K562 (cell line): ENCODE data around the gene WDR64. TPM values are rescaled to one million over a fixed set of nuclear protein-coding genes. Genes with fewer than 3 reads are reported as not detected.

Source experiments
- ATAC-seq: fragments of 200-7000 bp; cut with Tn5 transposase; 3 replicates; pipeline ENCODE4 v1.9.1; 2020; ENCODE audit warnings: moderate library complexity
- BruUV-seq: library from RNA; stranded (reverse); fragments of 400-500 nt; replicated peaks from 2 replicates; lab custom pipeline; 2021; lab: Mats Ljungman, UMichigan
- CTCF ChIA-PET: fragments of 300-600 bp; formaldehyde crosslinking; extraction: SDS; loops from one replicate; lab custom pipeline; 2021; ENCODE audit warnings: low intra/inter-chr PET ratio; lab: Yijun Ruan, JAX
- POLR2A ChIA-PET: fragments of 300-600, 350-650 bp; sonication (Branson Sonifier 250); formaldehyde crosslinking; extraction: SDS; loops from one replicate; lab custom pipeline; 2021; ENCODE audit warnings: antibody characterized with exemption, inconsistent platforms; lab: Yijun Ruan, JAX
- DNase-seq, 4 experiments: peaks; one replicate each; pipeline versions ENCODE4 v3.0.0 to v3.0.0-alpha.2; 2011 to 2018; ENCODE audit warnings: low spot score in 3 of 4, mixed read lengths in 3 of 4; ENCODE audit errors: extremely low read depth in 1 of 4
- FAIRE-seq: peaks from 2 replicates; lab custom pipeline; 2011; peaks lifted over from hg19 to GRCh38; lab: Jason Lieb, UNC
- H2AFZ ChIP-seq: 2 replicates; pipeline ENCODE4 v1.6.0; 2011; ENCODE audit warnings: low read depth, low read length, control low read depth, inconsistent platforms
- H3K27ac ChIP-seq: fragments of 200-600 bp; 3 replicates; pipeline ENCODE4 v1.8.0; 2011; ENCODE audit warnings: low read depth, mild to moderate bottlenecking, control low read depth, inconsistent platforms, low read length, moderate library complexity, mixed read lengths; ENCODE audit errors: extremely low read depth
- H3K27me3 ChIP-seq, 2 experiments: fragments of 300-600 bp in 1 of 2; 2 replicates in 1 of 2; 3 replicates in 1 of 2; pipeline versions ENCODE4 v1.6.0 to v1.8.0; 2011; ENCODE audit warnings: inconsistent platforms in 2 of 2, low read length in 2 of 2, mild to moderate bottlenecking in 1 of 2, mixed read lengths in 1 of 2, moderate library complexity in 1 of 2; ENCODE audit not compliant: control insufficient read depth in 2 of 2, insufficient read depth in 2 of 2
- H3K36me3 ChIP-seq: fragments of 300-600 bp; 3 replicates; pipeline ENCODE4 v1.8.0; 2011; ENCODE audit warnings: mild to moderate bottlenecking, low read length, inconsistent platforms; ENCODE audit not compliant: control insufficient read depth, insufficient read depth
- H3K4me1 ChIP-seq, 2 experiments: fragments of 200-600 bp in 1 of 2; replicated peaks in 1 of 2; 2 replicates in 1 of 2; 3 replicates in 1 of 2; pipeline versions ENCODE4 v1.5.1 to v1.8.0; 2011; ENCODE audit warnings: inconsistent platforms in 2 of 2, low read length in 2 of 2, mild to moderate bottlenecking in 1 of 2, mixed read lengths in 1 of 2, moderate library complexity in 1 of 2; ENCODE audit not compliant: control insufficient read depth in 2 of 2, insufficient read depth in 2 of 2
- H3K4me2 ChIP-seq: 2 replicates; pipeline ENCODE4 v1.6.1; 2011; ENCODE audit warnings: low read length, control low read depth, inconsistent platforms, mixed read lengths; ENCODE audit not compliant: insufficient read depth
- H3K4me3 ChIP-seq: fragments of 200-600 bp; sonication (generic), shearing (Covaris generic); 2 replicates; pipeline ENCODE4 v1.5.1; 2016; ENCODE audit warnings: control low read depth, inconsistent platforms
- H3K79me2 ChIP-seq: fragments of 200-600 bp; 3 replicates; pipeline ENCODE4 v1.8.0; 2011; ENCODE audit warnings: low read length, inconsistent platforms; ENCODE audit not compliant: control insufficient read depth, insufficient read depth
- H3K9ac ChIP-seq, 2 experiments: 2 replicates each; pipeline versions ENCODE4 v1.6.0 to v1.6.1; 2011; ENCODE audit warnings: low read depth in 2 of 2, low read length in 2 of 2, control low read depth in 1 of 2, inconsistent platforms in 1 of 2, mild to moderate bottlenecking in 1 of 2, mixed read lengths in 1 of 2; ENCODE audit not compliant: insufficient read depth in 1 of 2
- H3K9me1 ChIP-seq: one replicate; pipeline ENCODE4 v1.6.0; 2011; ENCODE audit warnings: inconsistent platforms, mild to moderate bottlenecking, low read length, moderate library complexity; ENCODE audit not compliant: control insufficient read depth, insufficient read depth
- H3K9me3 ChIP-seq: replicated peaks from 2 replicates; pipeline ENCODE4 v1.5.1; 2011; ENCODE audit warnings: low read depth, low read length, inconsistent platforms; ENCODE audit not compliant: control insufficient read depth, insufficient read depth
- H4K20me1 ChIP-seq: replicated peaks from 2 replicates; pipeline ENCODE4 v1.6.1; 2011; ENCODE audit warnings: low read length, inconsistent platforms, mixed read lengths; ENCODE audit not compliant: control insufficient read depth, insufficient read depth
- ARID1B ChIP-seq: fragments of 450-650 bp; IDR thresholded peaks from 2 replicates; pipeline ENCODE4 v1.6.1; 2016; ENCODE audit warnings: antibody characterized with exemption, mild to moderate bottlenecking, inconsistent platforms
- CBFA2T2 ChIP-seq: fragments of 450-650 bp; conservative IDR thresholded peaks from 2 replicates; pipeline ENCODE4 v1.6.1; 2017; ENCODE audit warnings: mild to moderate bottlenecking
- CBFA2T3 ChIP-seq: fragments of 450-650 bp; IDR thresholded peaks from 2 replicates; pipeline ENCODE4 v1.6.1; 2017
- DPF2 ChIP-seq: fragments of 450-650 bp; IDR thresholded peaks from 2 replicates; pipeline ENCODE4 v1.6.1; 2016
- EHMT2 ChIP-seq: fragments of 450-650 bp; IDR thresholded peaks from 2 replicates; pipeline ENCODE4 v1.6.1; 2018; ENCODE audit warnings: antibody characterized with exemption
- FOXK1 ChIP-seq: sonication (generic); formaldehyde crosslinking; IDR thresholded peaks from 2 replicates; pipeline ENCODE4 v1.8.0; 2022; ENCODE audit warnings: missing genetic modification reagents, mild to moderate bottlenecking, borderline replicate concordance
- HDAC1 ChIP-seq, 2 experiments: fragments of 450-650 bp; IDR thresholded peaks; 2 replicates each; pipeline ENCODE4 v1.6.1; 2016 to 2017; ENCODE audit warnings: inconsistent platforms in 1 of 2, mild to moderate bottlenecking in 1 of 2, moderate library complexity in 1 of 2
- KDM1A ChIP-seq, 2 experiments: fragments of 450-650 bp; IDR thresholded peaks; 2 replicates each; pipeline ENCODE4 v1.6.1; 2016; ENCODE audit warnings: mild to moderate bottlenecking in 2 of 2
- LEF1 ChIP-seq: fragments of 450-650 bp; IDR thresholded peaks from 2 replicates; pipeline ENCODE4 v1.6.1; 2016; ENCODE audit warnings: mild to moderate bottlenecking
- MCM7 ChIP-seq, 2 experiments: fragments of 450-650 bp; IDR thresholded peaks; 2 replicates each; pipeline ENCODE4 v1.6.1; 2016 to 2018
- MEF2A ChIP-seq: IDR thresholded peaks from 2 replicates; pipeline ENCODE4 v1.6.1; 2011; ENCODE audit warnings: low read depth, mild to moderate bottlenecking, low read length, moderate library complexity; ENCODE audit not compliant: control insufficient read depth
- MEF2D ChIP-seq: conservative IDR thresholded peaks from 2 replicates; pipeline ENCODE4 v1.6.1; 2016; ENCODE audit warnings: low read depth, missing genetic modification characterization, missing compliant biosample characterization
- MEIS2 ChIP-seq: fragments of 450-650 bp; IDR thresholded peaks from 2 replicates; pipeline ENCODE4 v1.6.1; 2014; ENCODE audit warnings: mild to moderate bottlenecking; ENCODE audit not compliant: partially characterized antibody
- NCOR1 ChIP-seq: fragments of 450-650 bp; IDR thresholded peaks from 2 replicates; pipeline ENCODE4 v1.6.1; 2016; ENCODE audit warnings: mild to moderate bottlenecking, moderate library complexity
- NR2F6 ChIP-seq: fragments of 450-650 bp; formaldehyde crosslinking; IDR thresholded peaks from 2 replicates; pipeline ENCODE4 v1.4.0; 2020; ENCODE audit warnings: mild to moderate bottlenecking
- POLR2G ChIP-seq: fragments of 200-400 bp; formaldehyde crosslinking; IDR thresholded peaks from 2 replicates; pipeline ENCODE4 v1.6.1; 2017; ENCODE audit warnings: low read depth, mild to moderate bottlenecking, antibody characterized with exemption, low read length, moderate library complexity
- PYGO2 ChIP-seq: fragments of 450-650 bp; IDR thresholded peaks from 2 replicates; pipeline ENCODE4 v1.6.1; 2016; ENCODE audit warnings: mild to moderate bottlenecking, missing genetic modification characterization, moderate library complexity, missing compliant biosample characterization
- SMARCA4 ChIP-seq: fragments of 450-650 bp; IDR thresholded peaks from 2 replicates; pipeline ENCODE4 v1.6.1; 2016
- STAT5A ChIP-seq: IDR thresholded peaks from 2 replicates; pipeline ENCODE4 v1.6.1; 2012; ENCODE audit warnings: low read length, inconsistent platforms, borderline replicate concordance
- TAL1 ChIP-seq: fragments of 450-650 bp; IDR thresholded peaks from 2 replicates; pipeline ENCODE4 v1.6.1; 2016; ENCODE audit warnings: mild to moderate bottlenecking
- TCF3 ChIP-seq: sonication (generic); formaldehyde crosslinking; IDR thresholded peaks from 2 replicates; pipeline ENCODE4 v1.4.0; 2020; ENCODE audit warnings: mild to moderate bottlenecking, missing genetic modification reagents
- TEAD4 ChIP-seq, 2 experiments: sonication (generic) in 1 of 2; formaldehyde crosslinking in 1 of 2; IDR thresholded peaks; 2 replicates each; pipeline versions ENCODE4 v1.6.1 to v1.8.0; 2012 to 2022; ENCODE audit warnings: borderline replicate concordance in 1 of 2, inconsistent platforms in 1 of 2, low read length in 1 of 2, mild to moderate bottlenecking in 1 of 2, missing genetic modification reagents in 1 of 2
- ZNF124 ChIP-seq: sonication (generic); formaldehyde crosslinking; IDR thresholded peaks from 2 replicates; pipeline ENCODE4 v1.8.1; 2022; ENCODE audit warnings: missing genetic modification reagents
- ZNF561 ChIP-seq: fragments of 450-650 bp; formaldehyde crosslinking; conservative IDR thresholded peaks from 2 replicates; pipeline ENCODE4 v1.4.0; 2020; ENCODE audit warnings: mild to moderate bottlenecking, moderate library complexity
- WGBS: fragments of 100-300 bp; shearing (Covaris generic); methylation state at CpG from one replicate; pipeline ENCODE4 v1.1.6; 2016; ENCODE audit warnings: low coverage, mixed read lengths; ENCODE audit not compliant: insufficient coverage; ENCODE audit errors: missing lambda C conversion rate; 5-methylcytosine and 5-hydroxymethylcytosine counted together
- in situ Hi-C: fragments of 300-500 bp; cut with MboI; formaldehyde crosslinking; loops from 4 replicates; pipeline ENCODE4 v1.15.0; 2018; ENCODE audit warnings: inconsistent platforms, mixed read lengths
- intact Hi-C: fragments of 100-400 bp; cut with micrococcal nuclease; formaldehyde crosslinking; loops from 2 replicates; pipeline ENCODE4 v1.14.2; 2022
- polyA plus RNA-seq, 8 experiments: library from polyadenylated mRNA; depleted of rRNA in 4 of 8; stranded (reverse) in 5 of 8; unstranded in 3 of 8; fragments of >200 nt; fragmentation: Nextera tagmentation in 2 of 8; fragmentation: Illumina TruSeq in 1 of 8; extraction: Ambion mirVana in 2 of 8; extraction: Trizol in 1 of 8; gene quantifications; 2 replicates each; pipeline versions ENCODE4 v1.2.1 to v1.2.3, GENCODE V29; 2011 to 2014; ENCODE audit warnings: inconsistent platforms in 1 of 8, missing spikeins in 1 of 8
- total RNA-seq, 7 experiments: library from RNA; depleted of rRNA in 6 of 7; stranded (reverse); fragments of >200 nt in 6 of 7; fragmentation: Illumina TruSeq in 2 of 7; extraction: Trizol in 2 of 7; gene quantifications; 2 replicates each; pipeline versions ENCODE4 v1.2.1 to v1.2.3, GENCODE V29; 2011 to 2021; ENCODE audit warnings: low replicate concordance in 1 of 7

WDR64 gene
- total and polyA plus RNA-seq, 9 of the 15 experiments (the other 6 are each of a cell fraction or from before 2014, with no cell fraction given), result 0.06 to 0.29 (median 0.19) TPM; not detected in 5

- ChIA-PET CTCF (no interaction called here), POLR2A (interaction anchor here (0.7 to 1.5 kb wide), 6 partner anchors 9 to 96 kb away, joined by 3 to 6 read pairs (median 4); partner anchors contain the start of genes CHML and OPN3)
- DNase-seq, result peak in 2 of 4 experiments; percentile 25 to 39
- no peak; the same call in 2 of the 3 replicates for ATAC-seq
- H3K4me1 ChIP-seq, result peaks cover 0 to 4% of the 10 kb centered on the region in 2 experiments; a peak in 2 of 5 replicates
- H3K36me3 ChIP-seq, result no peaks in the 10 kb centered on the region
- H3K79me2 ChIP-seq, result no peaks in the 10 kb centered on the region
- H3K27ac ChIP-seq, result no peak overlapping the region
- no peak overlapping the region for H3K4me2 ChIP-seq
- 33% methylated on average over 1 of the region's 1 CpG for WGBS
- TF ChIP-seq ZNF124 (CRISPR knock-in tag) (no peak), PYGO2 (tag) (no peak), ZNF561 (no peak), EHMT2 (0 out of 2 replicates have a peak, but pooled peaks have one; percentile 52), CBFA2T2 (peak; percentile 54), STAT5A (peak; percentile 35; the same call in 1 of the 2 replicates), FOXK1 (CRISPR knock-in tag) (no peak), POLR2G (no peak), HDAC1 (IDR thresholded peaks at IDR 0.05) (peak in 1 of 2 experiments; percentile 76; a peak in 2 of 4 replicates), TCF3 (CRISPR knock-in tag) (peak; percentile 64), SMARCA4 (peak; percentile 44; the same call in 1 of the 2 replicates), KDM1A (IDR thresholded peaks at IDR 0.05) (peak; percentile 80 to 85), MEF2A (peak; percentile 87), NCOR1 (peak; percentile 68), MEIS2 (no peak), ARID1B (peak; percentile 68), NR2F6 (CRISPR knock-in tag) (no peak), TEAD4 (IDR thresholded peaks at IDR 0.05; ENCODE audit: low read length) (peak; percentile 9; the same call in 1 of the 2 replicates), TEAD4 (CRISPR knock-in tag; IDR thresholded peaks at IDR 0.05; ENCODE audit: borderline replicate concordance) (no peak), CBFA2T3 (peak; percentile 77), MEF2D (tag) (0 out of 2 replicates have a peak, but pooled peaks have one; percentile 24), MCM7 (IDR thresholded peaks at IDR 0.05) (no peak), LEF1 (peak; percentile 55; the same call in 1 of the 2 replicates), TAL1 (peak; percentile 46; the same call in 1 of the 2 replicates), DPF2 (peak; percentile 61; the same call in 1 of the 2 replicates)
- H3K9me1 ChIP-seq, result no peaks in the 10 kb centered on the region
- intact Hi-C loops (no loop called here), in situ Hi-C loops (no loop called here)
- no peaks in the 10 kb centered on the region for H3K27me3 ChIP-seq
- no TSS peak for BruUV-seq
- no peaks in the 10 kb centered on the region for H4K20me1 ChIP-seq
- H3K9me3 ChIP-seq, result no peaks in the 10 kb centered on the region
- FAIRE-seq, result no peak
- H3K4me3 ChIP-seq, result no peak overlapping the region
- H2AFZ ChIP-seq, result peak overlapping the region; percentile 30
- H3K9ac ChIP-seq, result no peak overlapping the region
Measured at GRCh38 chr1:241654019-241654418, 1.9 kb downstream of the WDR64 start.
